Adrenal gland (tissue), 5 donors: ENCODE results near the gene KCNMB1.

Experiments
- POLR2A ChIP-seq, 2 donors: fragments of 450-650 bp; IDR thresholded peaks; one replicate each; pipeline ENCODE4 v1.6.1; 2017; ENCODE audit warnings: antibody characterized with exemption in 2 of 2, mild to moderate bottlenecking in 2 of 2, moderate library complexity in 1 of 2
- TF ChIP-seq, protein P1 (sequence below), 6 experiments: fragments of 450-650 bp in 4 of 6; fragments of 200-600 bp in 2 of 6; sonication (generic) in 1 of 6; IDR thresholded peaks; 1 replicate in 5 of 6; 2 replicates in 1 of 6; pipeline versions ENCODE4 v1.5.1 to v1.8.0; 2016 to 2021; ENCODE audit warnings: antibody characterized with exemption in 6 of 6, mild to moderate bottlenecking in 2 of 6, moderate library complexity in 1 of 6
- donor health status: DM: no; HTN: no; CAD: no.

DNA sequence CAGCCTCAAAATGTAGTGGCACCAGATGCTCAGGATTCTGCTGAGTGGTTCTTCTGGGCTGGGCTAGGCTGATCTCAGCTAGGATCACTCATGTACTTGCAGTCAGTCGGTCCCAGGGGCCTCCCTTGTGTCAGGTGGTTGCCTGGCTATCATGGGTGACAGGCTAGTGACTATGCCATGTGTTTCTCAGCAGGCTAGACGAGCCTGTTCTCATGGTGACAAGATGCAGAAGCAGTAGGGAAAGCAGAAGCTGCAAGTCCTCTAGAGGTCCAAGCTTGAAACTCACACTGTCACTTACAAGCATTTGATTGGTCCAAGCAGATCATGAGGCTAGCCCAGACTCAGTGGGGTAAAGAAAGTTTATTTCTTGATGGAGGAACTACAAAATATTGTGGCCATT is 15.2 kb upstream of the KCNMB1 start:
- TF ChIP-seq, protein P1, sequence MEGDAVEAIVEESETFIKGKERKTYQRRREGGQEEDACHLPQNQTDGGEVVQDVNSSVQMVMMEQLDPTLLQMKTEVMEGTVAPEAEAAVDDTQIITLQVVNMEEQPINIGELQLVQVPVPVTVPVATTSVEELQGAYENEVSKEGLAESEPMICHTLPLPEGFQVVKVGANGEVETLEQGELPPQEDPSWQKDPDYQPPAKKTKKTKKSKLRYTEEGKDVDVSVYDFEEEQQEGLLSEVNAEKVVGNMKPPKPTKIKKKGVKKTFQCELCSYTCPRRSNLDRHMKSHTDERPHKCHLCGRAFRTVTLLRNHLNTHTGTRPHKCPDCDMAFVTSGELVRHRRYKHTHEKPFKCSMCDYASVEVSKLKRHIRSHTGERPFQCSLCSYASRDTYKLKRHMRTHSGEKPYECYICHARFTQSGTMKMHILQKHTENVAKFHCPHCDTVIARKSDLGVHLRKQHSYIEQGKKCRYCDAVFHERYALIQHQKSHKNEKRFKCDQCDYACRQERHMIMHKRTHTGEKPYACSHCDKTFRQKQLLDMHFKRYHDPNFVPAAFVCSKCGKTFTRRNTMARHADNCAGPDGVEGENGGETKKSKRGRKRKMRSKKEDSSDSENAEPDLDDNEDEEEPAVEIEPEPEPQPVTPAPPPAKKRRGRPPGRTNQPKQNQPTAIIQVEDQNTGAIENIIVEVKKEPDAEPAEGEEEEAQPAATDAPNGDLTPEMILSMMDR (IDR thresholded peaks at IDR 0.05), result no peak
- TF ChIP-seq POLR2A (IDR thresholded peaks at IDR 0.05), result no peak
